NCI-H524 (cell line): Measurements from ENCODE around the gene TMEM184A.

Experiments
- DNase-seq, 2 experiments: peaks; one replicate each; lab custom pipeline; 2025; lab: John Stamatoyannopoulos, UW

TMEM184A gene

DNA sequence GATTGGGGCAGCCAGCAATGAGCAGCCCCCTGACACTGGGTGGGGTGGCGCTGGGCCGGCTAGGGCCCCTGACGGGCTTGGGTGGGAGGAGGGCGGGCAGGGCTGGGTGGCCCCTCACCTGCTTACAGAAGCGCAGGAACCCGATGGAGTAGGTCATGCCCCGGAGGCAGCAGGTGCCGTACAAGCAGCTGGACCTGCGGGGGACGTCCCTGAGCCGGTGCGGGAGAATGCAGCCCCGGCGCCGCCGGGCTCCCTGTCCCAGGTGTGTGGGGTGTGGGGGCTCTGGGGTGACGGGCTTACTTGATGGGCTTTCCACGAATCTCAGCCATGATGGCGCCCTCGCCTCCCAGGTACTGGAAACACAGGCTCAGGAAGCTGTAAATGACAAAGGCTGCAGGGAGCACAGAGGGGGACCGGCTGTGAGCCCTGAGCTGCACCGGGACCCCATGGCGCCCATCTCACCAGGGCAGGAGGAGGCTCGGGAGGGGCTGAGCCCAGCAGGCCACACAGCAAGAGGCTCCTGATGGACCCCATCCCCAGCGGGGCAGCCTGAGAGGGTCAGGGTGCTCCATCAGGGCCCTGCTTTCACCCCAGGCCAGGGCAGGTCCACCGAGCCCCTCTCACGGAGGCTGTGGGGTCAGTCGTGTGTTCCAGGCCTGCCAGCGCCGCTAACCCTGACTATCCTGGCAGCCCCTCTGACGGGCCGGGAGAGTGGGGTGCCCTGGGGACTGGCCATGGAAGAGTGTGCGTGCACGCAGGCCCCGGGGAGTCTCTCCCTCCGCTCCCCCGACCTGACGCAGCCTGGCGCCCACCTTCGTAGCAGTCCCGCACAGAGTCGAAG lies 5.8 kb downstream of the TMEM184A start:
- no peak for DNase-seq

DNA sequence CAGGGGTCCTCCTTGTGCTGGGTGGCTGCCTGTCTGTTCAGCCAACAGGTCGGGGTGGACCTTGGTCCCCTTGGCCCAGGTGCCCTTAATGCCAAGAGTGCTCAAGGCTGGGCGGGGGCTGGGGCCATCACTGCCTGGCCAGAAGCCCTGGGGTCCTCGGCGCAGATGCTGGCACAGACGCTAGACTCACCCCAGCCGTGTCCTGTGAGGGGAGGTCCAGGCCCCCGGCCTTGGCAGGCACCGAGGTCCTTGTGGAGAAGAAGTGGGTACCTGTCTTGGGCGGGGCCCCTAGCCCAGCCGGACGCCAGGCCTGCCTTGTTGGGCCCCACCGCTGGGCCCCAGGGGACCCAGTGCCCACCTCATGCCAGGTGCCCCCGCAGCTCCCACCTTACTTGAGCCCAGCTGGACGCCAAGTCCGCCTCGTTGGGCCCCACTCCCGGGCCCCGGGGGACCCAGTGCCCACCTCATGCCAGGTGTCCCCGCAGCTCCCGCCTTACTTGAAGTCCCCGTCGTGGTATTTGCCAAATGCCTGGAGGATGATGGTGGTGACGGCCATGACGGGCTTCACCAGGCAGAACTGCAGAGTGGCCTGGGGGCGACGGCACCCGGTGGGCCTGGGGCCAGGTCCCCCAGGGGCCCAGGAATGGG lies 6.5 kb downstream of the TMEM184A start:
- DNase-seq = no peak

DNA sequence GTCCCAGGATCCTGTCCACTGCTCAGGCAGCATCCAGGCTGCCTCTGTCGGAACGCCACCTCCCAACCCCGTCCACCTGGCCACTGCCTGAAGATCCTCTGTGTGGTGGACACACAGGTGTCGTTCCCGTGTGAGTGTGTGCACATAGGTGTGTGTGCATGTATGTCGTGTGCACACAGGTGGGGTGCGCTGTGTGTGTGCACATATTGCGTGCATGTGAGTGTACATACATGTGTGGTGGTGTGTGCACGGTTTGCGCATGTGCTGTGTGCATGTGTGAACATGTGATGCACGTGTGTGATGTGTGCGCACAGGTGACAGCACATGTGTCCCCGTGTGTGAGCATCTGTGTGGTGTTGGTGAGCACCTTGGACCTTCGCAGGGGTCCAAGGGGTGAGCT lies 7.1 kb downstream of the TMEM184A start:
- no peak for DNase-seq

DNA sequence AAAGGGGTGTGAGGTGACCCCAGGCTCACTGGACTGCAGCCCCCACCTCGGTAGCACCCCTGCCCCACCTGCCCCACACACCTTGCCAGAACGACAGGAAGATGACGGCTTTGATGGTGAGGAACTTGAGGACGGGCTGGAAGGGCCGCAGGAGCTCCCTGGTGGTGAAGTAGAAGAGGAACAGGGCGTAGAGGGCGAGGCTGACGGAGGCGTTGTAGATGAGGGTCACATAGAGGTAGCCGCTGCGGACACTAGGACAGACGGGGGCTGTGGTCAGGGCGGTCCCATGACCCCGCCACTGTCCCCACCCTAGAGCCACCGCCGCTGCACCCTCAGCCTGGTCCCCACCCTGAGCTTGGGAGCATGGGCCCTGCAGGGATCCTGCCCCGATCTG lies 7.6 kb downstream of the TMEM184A start:
- DNase-seq = no peak

DNA sequence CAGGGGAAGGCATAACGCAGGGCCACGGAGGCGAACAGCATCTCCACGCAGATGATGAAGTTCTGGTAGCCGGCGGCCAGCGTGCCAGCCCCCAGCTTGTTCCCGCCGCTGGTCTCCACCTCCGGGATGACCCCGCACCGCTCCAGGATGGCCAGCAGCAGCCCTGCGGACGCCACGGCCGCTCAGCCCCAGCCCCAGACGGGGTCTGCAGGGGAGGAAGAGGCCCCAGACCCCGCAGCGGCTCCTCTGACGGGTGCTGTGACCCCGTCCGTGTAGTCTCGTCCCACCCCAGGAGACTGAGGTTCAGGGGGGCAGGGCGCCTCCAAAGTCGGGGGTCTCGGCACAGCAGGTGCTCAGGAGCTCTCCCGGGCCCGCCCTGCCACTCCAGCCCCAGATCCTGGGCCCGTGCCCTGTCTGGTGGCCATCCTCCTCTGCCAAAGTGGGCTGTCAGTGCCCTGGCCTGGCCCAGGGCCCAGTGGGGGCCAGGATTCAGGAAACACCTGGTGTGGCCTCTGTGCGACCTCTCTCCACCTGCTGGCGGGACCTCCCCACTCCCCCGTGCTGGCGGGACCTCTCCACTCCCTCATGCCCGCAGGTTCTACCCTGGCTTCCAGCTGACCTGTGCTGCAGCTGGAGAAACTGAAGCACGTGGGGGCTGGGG lies 8.1 kb downstream of the TMEM184A start:
- no peak for DNase-seq

DNA sequence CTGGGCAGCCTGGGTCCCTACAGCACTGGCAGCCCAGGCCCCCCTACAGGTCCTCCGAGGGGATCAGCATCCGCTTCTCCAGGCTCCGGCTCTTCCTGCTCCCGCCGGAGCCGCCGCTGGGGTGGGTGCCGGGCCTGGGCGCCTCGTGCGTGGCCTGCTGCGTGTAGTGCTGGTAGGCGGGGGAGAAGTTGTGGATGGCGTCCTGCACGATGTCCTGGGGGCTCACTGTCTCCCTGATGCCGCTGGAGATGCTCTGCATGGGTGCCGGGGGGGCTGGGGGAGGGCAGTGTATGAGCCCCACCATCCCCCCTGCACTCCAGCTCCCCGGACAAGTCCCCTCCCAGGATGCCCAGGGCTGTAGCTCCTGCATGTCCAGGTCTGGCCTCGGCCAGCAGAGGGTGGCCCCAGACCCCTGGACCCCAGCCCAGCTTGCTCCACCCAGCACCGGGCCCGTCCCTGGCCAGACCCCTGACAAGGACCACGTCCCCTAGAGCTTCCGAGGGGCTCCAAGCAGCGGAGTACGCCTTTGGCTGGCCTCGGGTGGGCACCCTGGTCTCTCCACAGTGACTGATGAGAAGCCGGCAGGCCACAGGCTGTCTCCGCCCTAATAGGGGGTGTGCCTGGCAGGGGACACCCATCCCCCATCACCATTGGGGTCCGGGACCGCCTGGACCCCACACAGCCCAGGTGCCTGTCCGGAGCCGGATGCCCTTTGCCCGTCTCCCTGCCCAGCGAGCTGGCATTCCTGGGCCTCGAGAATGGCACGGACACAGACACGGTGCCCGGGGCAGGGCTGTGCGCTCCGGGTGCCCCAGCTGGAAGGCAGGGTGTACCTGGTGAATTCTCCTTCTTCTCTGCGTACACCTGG lies 8.9 kb downstream of the TMEM184A start:
- DNase-seq = no peak

DNA sequence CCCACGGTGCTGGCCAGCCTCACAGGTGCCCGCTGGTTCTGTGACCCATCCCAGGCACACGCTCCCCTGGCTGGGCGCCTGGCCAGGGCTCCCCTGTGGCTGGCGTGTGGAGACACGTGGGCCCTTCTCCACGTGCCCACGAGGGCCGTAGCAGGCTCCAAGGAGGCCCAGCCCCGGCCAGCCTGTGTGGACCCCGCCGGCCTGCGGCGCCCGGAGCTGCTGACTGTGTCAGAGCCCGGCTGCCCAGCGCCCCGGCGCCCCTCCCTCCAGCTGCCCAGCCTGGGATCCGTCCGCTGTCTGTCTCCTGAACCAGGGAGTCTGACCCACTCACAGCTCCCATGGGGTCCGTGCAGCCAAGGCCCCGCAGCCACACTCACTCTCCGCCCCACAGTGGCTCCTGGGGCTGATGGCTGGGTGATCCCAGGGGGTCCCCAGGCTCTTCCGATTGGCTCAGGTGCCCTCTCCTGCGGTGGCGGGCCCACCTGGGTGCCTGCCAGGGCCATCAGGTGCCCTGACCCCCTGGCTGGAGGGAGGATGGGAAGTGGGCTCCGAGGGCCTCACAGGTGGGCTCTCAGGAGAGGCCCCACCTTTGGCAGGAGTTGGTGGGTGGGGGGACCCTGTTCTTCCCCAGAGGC lies 9.6 kb downstream of the TMEM184A start:
- DNase-seq = no peak

DNA sequence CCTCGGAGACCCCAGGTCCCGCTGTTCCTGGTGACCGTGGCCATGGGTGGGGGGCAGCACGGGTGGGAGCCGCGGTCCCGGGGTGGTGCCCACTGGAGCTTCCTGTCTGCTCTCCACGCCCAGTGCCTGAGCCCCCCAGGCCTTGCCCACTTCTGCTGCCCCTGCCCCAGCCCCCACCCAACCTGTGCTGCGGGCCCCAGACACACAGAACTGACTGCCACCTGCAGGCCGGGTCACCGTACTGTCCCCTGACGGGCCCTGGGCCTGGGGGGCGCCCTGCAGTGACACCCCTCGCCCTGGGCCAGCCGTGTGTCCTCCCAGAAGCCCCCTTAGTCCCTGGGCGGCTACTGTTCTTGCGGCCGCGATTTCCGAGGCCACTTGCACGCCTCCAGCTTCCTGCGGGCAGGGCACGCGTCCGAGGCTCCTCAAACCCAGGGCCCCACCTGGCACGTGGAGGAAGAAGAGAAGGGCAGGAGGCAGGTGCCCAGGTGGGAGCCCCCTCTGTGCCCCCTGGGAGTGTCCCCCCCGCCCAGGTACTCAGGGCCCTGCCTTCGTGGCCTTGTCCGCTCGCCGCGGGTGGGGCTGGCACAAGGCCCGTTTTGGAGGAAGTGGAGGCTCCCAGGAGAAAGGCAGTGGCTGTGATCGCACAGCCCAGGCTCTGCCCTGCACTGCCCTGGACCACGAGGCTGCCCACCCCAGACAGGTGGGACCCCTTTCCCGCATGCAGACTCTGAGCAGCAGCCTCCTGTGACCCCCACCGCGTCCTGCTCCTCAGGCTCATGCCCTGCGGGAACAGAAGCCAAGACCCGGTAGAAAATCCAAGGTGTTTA lies 10.4 kb downstream of the TMEM184A start:
- no peak for DNase-seq

DNA sequence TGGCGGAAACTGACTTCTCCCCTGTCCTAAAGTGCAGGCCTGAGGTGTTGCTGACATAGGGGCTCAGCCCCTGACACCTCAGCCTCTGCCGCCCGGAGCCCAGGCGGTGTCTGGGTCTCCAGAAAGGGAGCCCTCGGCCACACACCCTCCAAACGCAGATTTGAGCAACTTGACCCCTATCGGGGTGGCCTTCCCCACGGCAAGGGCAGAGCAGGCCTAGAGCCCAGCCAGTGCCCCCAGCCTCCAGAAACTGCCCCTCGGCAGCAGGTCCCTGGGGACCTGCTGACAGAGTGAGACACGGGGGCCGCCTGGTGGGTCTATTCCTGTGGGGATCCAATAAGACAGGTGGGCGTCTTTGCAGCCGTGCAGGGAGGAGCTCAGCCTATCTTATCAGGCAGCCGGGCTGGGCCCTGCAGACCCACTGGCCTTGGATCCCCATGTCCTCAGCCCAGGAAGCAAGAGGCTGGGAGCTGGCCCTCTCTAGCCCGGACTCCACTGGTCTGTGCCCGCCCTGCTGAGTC lies 11.0 kb downstream of the TMEM184A start:
- no peak for DNase-seq

DNA sequence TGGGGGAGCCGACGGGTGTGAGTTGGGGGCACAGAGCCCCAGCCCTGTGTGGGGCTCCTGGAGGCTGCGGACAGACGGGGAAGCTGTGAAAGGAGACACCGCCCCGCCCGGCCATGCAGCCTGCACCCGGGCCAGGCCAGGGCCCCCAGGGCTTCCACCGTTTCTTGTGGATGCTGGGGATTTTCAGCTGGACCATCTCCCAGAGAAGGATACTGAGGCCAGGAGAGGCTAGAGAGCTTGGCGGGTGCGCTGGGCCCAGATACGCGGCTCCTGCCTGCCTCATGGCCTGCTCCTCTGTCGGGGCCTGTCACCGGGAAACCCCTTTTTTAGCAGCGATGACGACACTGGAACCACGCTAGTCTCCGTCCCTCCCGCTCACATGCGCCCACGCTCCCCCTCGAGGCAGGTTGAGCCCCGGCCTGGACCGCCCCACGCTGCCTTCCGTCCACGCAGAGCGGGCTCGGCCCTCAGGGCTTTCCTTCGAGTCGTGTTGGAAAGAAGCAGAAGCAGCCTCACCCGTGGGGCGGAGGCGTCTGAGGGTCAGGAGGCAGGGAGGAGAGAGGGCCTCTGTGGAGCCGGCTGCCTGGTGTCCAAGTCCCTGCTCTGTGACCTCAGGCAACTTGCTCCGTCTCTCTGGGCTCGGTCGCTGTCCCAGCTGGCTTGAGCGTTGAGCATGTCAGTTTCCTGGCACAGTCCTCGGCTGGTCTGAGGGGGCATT lies 11.7 kb downstream of the TMEM184A start:
- no peak for DNase-seq

DNA sequence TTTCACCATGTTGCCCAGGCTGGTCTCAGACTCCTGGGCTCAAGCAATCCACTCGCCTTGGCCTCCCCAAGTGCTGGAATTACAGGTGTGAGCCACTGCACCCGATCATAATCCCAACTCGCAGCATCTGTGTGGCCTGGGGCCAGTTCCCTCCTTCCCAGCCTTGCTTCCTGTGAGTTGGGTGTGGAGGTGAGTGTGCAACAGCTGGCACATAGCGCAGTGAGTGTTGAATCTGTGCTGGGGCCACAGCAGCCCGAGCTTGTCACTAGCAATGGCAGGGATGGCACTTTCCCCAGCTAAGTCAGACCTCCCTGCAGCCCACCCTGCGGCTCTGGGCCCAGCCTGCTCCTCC lies 12.2 kb downstream of the TMEM184A start:
- DNase-seq = no peak

DNA sequence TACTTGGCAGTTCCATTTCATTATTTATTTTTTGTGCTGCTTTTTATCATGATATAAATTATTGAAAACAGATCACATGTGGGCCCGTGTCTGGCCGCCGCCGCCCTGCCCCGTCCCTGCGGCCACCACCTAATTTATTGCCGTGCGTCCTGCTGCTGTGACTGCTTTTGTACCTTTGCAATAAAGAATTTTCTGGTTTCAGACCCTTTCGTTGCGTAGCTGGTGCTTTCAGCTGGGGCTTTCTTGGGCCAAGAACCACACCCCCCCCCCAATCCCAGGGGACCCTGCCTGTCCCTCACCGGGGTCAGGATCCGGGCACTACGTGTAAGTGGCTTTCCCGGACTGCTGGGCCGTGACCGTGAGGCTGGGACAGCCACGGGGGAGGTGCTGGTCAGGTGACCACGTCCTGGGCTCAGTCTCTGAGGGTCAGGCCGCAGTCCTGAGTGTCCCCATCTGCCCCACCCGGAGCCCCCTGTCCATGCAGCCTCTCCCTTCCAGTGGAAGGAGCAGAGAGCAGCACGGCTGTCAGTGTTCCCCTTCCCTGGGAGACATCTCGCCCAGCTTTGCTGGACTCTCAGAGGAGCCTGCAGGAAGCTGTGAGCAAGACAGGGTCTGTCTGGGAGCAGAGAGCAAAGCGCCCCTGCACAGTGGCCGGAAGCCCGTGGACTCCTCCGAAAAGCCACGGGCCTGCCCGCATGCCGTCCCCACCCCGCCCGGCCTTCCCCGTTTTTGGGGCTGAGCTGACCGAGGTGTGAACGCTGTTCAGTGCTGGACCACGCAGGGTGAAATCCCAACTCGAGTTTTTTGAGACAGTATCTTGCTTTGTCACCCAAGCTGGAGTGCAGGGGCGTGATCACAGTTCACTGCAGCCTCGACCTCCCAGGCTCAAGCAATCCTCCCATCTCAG lies 12.9 kb downstream of the TMEM184A start:
- no peak for DNase-seq

DNA sequence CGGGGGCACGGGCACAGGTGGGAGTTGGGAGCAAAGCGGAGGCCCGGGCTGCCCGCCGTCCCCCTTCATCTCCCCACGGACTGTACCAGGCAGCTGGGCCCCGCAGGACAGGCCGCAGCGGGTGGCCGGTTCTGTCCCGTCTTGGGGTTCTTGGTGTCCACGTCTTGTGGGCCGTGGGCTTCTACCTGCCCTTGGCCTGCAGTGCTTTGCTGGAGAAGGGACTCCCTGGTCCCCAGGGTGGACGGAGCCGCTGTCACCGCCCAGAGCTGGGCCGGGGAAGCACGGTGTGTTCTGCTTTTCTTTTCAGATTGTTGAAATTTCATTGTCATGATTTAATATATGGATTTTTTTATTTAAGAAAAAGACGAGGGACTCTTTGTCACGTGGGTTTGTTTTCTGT lies 13.7 kb downstream of the TMEM184A start:
- no peak for DNase-seq

DNA sequence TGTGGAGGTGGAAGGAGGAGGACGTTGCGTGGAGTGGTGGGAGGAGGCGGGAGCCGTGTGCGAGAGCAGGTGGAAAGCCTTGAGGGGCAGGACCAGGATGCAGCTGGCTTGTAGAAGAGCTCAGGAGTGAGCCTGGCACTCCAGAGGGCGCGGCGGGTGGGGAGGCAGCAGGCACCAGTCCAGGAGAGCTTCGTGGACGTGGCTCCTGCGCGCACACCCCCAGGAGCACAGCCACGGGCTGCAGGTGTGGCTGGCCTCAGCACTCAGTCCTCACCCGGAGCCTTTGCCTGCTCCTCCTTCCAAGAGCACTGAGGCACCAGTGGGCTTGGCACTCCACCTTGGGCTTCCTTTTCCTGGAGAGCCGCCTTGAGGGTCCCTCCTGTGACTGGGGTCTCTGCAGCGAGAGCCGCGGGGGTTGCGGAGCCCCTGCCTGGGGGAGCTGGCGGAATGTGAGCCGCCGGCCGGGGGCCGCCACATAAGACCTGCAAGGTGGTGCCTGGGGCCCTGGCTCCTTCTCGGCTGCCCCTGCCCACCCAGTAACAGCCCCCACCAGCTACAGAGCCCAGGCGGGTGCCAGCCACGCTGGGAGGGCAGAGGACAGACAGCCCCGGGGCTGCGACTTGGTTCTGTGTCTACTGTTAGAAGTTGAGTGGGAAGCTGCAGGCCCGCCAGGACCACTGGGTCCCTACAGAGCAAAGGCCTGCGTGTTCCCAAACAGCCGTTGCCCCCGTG lies 14.4 kb downstream of the TMEM184A start:
- DNase-seq = no peak

DNA sequence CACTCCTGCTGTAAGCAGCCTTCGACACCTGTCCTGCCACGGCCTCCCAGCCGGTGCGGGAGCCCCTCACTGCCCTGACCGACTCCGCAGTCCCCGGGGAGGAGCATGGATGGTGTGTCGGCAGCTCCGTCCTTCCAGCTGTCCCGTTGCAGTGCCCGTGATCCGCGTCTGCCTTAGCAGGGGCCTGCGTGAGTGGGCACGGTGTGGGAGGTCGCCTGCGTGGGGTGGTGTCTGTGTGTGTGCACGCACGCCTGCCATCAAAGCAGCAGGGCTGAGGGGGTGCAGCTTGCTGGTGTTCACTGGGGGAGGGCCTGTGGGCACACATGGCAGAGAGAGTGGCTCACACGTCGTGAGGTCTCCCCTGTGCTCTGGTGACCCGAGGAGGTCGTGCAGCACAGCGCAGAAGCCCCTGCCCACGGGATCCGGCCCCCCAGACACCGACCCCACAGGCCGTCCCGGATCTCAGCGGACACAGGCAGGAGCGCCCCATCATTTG lies 15.2 kb downstream of the TMEM184A start:
- no peak for DNase-seq

DNA sequence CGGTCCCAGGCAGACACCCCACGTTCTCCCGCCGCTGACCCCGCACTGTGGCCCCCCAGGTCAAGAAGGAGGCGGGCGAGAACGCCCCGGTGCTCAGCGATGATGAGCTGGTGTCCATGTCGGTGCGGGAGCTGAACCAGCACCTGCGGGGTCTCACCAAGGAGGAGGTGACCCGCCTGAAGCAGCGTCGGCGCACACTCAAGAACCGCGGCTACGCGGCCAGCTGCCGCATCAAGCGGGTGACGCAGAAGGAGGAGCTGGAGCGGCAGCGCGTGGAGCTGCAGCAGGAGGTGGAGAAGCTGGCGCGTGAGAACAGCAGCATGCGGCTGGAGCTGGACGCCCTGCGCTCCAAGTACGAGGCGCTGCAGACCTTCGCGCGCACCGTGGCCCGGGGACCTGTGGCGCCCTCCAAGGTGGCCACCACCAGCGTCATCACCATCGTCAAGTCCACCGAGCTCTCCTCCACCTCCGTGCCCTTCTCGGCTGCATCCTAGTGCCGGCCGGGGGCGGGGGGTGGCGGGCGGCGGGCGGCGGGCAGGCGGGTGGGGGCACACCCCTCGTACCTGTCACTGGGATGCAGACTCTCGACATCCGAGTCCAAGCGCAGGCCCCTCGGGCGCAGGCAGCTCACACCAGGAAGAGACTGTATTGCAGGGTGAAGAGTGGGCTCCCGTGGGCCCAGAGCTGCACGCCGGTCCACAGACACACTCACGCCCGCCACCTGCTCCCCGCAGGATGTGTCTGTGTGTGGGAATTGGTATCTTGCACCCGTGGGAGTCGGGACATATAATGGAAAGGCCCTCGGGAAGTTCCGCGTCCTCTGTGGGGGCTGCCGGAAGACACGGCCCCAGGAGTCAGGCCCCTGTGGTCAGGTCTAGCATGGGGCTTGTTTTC lies 15.9 kb downstream of the TMEM184A start:
- DNase-seq = no peak
